HepG2 (cell line): ENCODE results near the gene ATP23. TPM values are rescaled to one million over a fixed set of nuclear protein-coding genes. Genes with fewer than 3 reads are reported as not detected.

Experiments
- ATRX ChIP-seq: sonication (generic); formaldehyde crosslinking; IDR thresholded peaks from 2 replicates; pipeline ENCODE4 v1.4.0; 2020; ENCODE audit warnings: missing genetic modification reagents, borderline replicate concordance
- EED ChIP-seq: sonication (generic); formaldehyde crosslinking; IDR thresholded peaks from 2 replicates; pipeline ENCODE4 v1.5.0; 2020; ENCODE audit warnings: mild to moderate bottlenecking, missing genetic modification reagents
- NBN ChIP-seq: fragments of 450-650 bp; conservative IDR thresholded peaks from 2 replicates; pipeline ENCODE4 v1.6.1; 2017
- ONECUT2 ChIP-seq: sonication (generic); formaldehyde crosslinking; IDR thresholded peaks from 2 replicates; pipeline ENCODE4 v1.4.0; 2020; ENCODE audit warnings: missing genetic modification reagents
- PLRG1 ChIP-seq: fragments of 450-650 bp; conservative IDR thresholded peaks from 2 replicates; pipeline ENCODE4 v1.6.1; 2016
- RARA ChIP-seq: IDR thresholded peaks from 2 replicates; pipeline ENCODE4 v1.6.1; 2016; ENCODE audit warnings: missing genetic modification reagents, missing compliant biosample characterization
- SIX4 ChIP-seq: sonication (generic); formaldehyde crosslinking; IDR thresholded peaks from 2 replicates; pipeline ENCODE4 v1.4.0; 2020; ENCODE audit warnings: missing genetic modification reagents
- ZBTB1 ChIP-seq: sonication (generic); formaldehyde crosslinking; IDR thresholded peaks from 2 replicates; pipeline ENCODE4 v1.4.0; 2020; ENCODE audit warnings: missing genetic modification reagents, borderline replicate concordance
- ZMYM4 ChIP-seq: sonication (generic); formaldehyde crosslinking; IDR thresholded peaks from 2 replicates; pipeline ENCODE4 v1.8.1; 2023; ENCODE audit warnings: mild to moderate bottlenecking, missing genetic modification reagents
- ZNF205 ChIP-seq: IDR thresholded peaks from 2 replicates; pipeline ENCODE4 v1.6.1; 2018; ENCODE audit warnings: missing biosample characterization, missing genetic modification reagents
- ZNF678 ChIP-seq: sonication (generic); formaldehyde crosslinking; IDR thresholded peaks from 2 replicates; pipeline ENCODE4 v1.4.0; 2020; ENCODE audit warnings: mild to moderate bottlenecking, missing genetic modification reagents
- polyA plus RNA-seq, 8 experiments: library from polyadenylated mRNA; depleted of rRNA in 3 of 8; stranded (reverse) in 7 of 8; unstranded in 1 of 8; fragments of >200 nt; fragmentation: Illumina TruSeq in 4 of 8; extraction: Trizol in 4 of 8; gene quantifications; 2 replicates each; pipeline versions ENCODE4 v1.2.1 to v1.2.3, GENCODE V29; 2011 to 2016; ENCODE audit warnings: low read depth in 4 of 8, missing spikeins in 1 of 8, mixed read lengths in 1 of 8; ENCODE audit not compliant: insufficient read depth in 1 of 8
- total RNA-seq, 5 experiments: library from RNA; depleted of rRNA; stranded (reverse); fragments of >200 nt; fragmentation: Illumina TruSeq; extraction: Trizol; gene quantifications; 2 replicates each; pipeline ENCODE4 v1.2.3, GENCODE V29; 2016; ENCODE audit warnings: low read depth in 1 of 5
- TF ChIP-seq, protein P1 (sequence below), 2 experiments: IDR thresholded peaks; 2 replicates each; pipeline ENCODE4 v1.6.1; 2011 to 2012; ENCODE audit warnings: low read length in 2 of 2, borderline replicate concordance in 1 of 2, low read depth in 1 of 2, mild to moderate bottlenecking in 1 of 2, moderate library complexity in 1 of 2
- TF ChIP-seq, protein P2 (sequence below): sonication (generic); formaldehyde crosslinking; IDR thresholded peaks from 2 replicates; pipeline ENCODE4 v1.4.0; 2020; ENCODE audit warnings: mild to moderate bottlenecking, low read depth, missing genetic modification reagents
- TF ChIP-seq, protein P3 (sequence below): sonication (generic); formaldehyde crosslinking; IDR thresholded peaks from 2 replicates; pipeline ENCODE4 v1.4.0; 2020; ENCODE audit warnings: mild to moderate bottlenecking, missing genetic modification reagents
- TF ChIP-seq, protein P4 (sequence below): sonication (generic); formaldehyde crosslinking; IDR thresholded peaks from 2 replicates; pipeline ENCODE4 v1.9.0; 2021; ENCODE audit warnings: missing genetic modification reagents, mild to moderate bottlenecking, borderline replicate concordance
- TF ChIP-seq, protein P5 (sequence below): sonication (generic); formaldehyde crosslinking; IDR thresholded peaks from 2 replicates; pipeline ENCODE4 v1.4.0; 2020; ENCODE audit warnings: missing genetic modification reagents
- TF ChIP-seq, protein P6 (sequence below): sonication (generic); formaldehyde crosslinking; IDR thresholded peaks from 2 replicates; pipeline ENCODE4 v1.5.0; 2020; ENCODE audit warnings: mild to moderate bottlenecking, missing genetic modification reagents

The ATP23 gene
- total and polyA plus RNA-seq, 2 of the 13 experiments (the other 11 are each of a cell fraction or from before 2014, with no cell fraction given), result 12.1 to 14.7 TPM

DNA sequence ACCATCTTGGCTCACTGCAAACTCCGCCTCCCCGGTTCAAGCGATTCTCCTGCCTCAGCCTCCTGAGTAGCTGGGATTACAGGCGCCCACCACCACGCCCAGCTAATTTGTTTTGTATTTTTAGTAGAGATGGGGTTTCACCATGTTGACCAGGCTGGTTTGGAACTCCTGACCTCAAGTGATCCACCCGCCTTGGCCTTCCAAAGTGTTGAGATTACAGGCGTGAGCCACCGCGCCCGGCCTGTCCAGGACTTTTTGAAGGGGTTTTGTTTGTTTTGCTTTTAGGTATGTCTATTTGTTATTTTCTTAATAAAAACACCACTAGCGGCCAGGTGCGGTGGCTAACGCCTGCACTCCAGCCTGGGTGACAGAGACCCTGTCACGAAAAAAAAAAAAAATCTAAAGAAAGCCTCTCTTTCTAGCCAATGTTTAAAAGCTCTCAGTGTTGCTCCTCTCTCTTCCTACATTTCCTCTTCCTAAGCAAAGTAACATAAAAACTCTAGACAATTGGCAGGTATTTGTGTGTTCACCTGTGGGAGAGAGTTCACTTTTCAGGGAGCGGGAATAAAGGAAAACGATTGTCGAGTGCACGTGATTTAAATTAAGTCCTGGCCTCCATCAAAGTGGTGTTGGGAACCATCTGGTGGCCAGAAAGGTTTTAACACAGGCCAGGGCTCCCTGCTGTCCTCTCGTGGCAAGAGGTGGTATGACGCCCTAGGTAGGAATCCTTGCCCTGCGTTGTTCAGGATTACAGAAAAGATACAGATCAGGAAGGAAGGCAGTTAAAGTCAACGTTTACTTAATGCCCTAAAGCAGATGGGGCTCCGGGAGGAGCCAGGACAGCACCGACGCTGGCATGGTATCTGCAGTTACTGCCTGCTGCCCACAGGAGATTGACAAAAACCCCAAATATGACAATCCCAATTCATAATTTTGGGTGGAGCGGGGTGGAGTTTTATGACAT, 36.2 kb upstream of the ATP23 start (continued):
- TF ChIP-seq, protein P1, sequence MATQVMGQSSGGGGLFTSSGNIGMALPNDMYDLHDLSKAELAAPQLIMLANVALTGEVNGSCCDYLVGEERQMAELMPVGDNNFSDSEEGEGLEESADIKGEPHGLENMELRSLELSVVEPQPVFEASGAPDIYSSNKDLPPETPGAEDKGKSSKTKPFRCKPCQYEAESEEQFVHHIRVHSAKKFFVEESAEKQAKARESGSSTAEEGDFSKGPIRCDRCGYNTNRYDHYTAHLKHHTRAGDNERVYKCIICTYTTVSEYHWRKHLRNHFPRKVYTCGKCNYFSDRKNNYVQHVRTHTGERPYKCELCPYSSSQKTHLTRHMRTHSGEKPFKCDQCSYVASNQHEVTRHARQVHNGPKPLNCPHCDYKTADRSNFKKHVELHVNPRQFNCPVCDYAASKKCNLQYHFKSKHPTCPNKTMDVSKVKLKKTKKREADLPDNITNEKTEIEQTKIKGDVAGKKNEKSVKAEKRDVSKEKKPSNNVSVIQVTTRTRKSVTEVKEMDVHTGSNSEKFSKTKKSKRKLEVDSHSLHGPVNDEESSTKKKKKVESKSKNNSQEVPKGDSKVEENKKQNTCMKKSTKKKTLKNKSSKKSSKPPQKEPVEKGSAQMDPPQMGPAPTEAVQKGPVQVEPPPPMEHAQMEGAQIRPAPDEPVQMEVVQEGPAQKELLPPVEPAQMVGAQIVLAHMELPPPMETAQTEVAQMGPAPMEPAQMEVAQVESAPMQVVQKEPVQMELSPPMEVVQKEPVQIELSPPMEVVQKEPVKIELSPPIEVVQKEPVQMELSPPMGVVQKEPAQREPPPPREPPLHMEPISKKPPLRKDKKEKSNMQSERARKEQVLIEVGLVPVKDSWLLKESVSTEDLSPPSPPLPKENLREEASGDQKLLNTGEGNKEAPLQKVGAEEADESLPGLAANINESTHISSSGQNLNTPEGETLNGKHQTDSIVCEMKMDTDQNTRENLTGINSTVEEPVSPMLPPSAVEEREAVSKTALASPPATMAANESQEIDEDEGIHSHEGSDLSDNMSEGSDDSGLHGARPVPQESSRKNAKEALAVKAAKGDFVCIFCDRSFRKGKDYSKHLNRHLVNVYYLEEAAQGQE (IDR thresholded peaks at IDR 0.05; ENCODE audit: borderline replicate concordance in 1 of 2, low read depth in 1 of 2, low read length in 2 of 2), result no peak
- TF ChIP-seq ZBTB1 (CRISPR knock-in tag) (no peak), ZNF678 (no peak), ZNF205 (CRISPR knock-in tag) (no peak), NBN (no peak), ATRX (CRISPR knock-in tag) (no peak), PLRG1 (no peak), ONECUT2 (CRISPR knock-in tag) (no peak), RARA (CRISPR knock-in tag) (no peak), SIX4 (CRISPR knock-in tag) (no peak), EED (CRISPR knock-in tag) (no peak), ZMYM4 (peak; percentile 70)
- TF ChIP-seq, protein P2, sequence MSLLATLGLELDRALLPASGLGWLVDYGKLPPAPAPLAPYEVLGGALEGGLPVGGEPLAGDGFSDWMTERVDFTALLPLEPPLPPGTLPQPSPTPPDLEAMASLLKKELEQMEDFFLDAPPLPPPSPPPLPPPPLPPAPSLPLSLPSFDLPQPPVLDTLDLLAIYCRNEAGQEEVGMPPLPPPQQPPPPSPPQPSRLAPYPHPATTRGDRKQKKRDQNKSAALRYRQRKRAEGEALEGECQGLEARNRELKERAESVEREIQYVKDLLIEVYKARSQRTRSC (CRISPR knock-in tag), result no peak
- TF ChIP-seq, protein P3, sequence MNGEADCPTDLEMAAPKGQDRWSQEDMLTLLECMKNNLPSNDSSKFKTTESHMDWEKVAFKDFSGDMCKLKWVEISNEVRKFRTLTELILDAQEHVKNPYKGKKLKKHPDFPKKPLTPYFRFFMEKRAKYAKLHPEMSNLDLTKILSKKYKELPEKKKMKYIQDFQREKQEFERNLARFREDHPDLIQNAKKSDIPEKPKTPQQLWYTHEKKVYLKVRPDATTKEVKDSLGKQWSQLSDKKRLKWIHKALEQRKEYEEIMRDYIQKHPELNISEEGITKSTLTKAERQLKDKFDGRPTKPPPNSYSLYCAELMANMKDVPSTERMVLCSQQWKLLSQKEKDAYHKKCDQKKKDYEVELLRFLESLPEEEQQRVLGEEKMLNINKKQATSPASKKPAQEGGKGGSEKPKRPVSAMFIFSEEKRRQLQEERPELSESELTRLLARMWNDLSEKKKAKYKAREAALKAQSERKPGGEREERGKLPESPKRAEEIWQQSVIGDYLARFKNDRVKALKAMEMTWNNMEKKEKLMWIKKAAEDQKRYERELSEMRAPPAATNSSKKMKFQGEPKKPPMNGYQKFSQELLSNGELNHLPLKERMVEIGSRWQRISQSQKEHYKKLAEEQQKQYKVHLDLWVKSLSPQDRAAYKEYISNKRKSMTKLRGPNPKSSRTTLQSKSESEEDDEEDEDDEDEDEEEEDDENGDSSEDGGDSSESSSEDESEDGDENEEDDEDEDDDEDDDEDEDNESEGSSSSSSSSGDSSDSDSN (CRISPR knock-in tag), result no peak
- TF ChIP-seq, protein P4, sequence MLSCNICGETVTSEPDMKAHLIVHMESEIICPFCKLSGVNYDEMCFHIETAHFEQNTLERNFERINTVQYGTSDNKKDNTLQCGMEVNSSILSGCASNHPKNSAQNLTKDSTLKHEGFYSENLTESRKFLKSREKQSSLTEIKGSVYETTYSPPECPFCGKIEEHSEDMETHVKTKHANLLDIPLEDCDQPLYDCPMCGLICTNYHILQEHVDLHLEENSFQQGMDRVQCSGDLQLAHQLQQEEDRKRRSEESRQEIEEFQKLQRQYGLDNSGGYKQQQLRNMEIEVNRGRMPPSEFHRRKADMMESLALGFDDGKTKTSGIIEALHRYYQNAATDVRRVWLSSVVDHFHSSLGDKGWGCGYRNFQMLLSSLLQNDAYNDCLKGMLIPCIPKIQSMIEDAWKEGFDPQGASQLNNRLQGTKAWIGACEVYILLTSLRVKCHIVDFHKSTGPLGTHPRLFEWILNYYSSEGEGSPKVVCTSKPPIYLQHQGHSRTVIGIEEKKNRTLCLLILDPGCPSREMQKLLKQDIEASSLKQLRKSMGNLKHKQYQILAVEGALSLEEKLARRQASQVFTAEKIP (CRISPR knock-in tag), result no peak
- TF ChIP-seq, protein P5, sequence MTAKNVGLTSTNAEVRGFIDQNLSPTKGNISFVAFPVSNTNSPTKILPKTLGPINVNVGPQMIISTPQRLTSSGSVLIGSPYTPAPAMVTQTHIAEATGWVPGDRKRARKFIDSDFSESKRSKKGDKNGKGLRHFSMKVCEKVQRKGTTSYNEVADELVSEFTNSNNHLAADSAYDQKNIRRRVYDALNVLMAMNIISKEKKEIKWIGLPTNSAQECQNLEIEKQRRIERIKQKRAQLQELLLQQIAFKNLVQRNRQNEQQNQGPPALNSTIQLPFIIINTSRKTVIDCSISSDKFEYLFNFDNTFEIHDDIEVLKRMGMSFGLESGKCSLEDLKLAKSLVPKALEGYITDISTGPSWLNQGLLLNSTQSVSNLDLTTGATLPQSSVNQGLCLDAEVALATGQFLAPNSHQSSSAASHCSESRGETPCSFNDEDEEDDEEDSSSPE (CRISPR knock-in tag), result peak; percentile 73
- TF ChIP-seq, protein P6, sequence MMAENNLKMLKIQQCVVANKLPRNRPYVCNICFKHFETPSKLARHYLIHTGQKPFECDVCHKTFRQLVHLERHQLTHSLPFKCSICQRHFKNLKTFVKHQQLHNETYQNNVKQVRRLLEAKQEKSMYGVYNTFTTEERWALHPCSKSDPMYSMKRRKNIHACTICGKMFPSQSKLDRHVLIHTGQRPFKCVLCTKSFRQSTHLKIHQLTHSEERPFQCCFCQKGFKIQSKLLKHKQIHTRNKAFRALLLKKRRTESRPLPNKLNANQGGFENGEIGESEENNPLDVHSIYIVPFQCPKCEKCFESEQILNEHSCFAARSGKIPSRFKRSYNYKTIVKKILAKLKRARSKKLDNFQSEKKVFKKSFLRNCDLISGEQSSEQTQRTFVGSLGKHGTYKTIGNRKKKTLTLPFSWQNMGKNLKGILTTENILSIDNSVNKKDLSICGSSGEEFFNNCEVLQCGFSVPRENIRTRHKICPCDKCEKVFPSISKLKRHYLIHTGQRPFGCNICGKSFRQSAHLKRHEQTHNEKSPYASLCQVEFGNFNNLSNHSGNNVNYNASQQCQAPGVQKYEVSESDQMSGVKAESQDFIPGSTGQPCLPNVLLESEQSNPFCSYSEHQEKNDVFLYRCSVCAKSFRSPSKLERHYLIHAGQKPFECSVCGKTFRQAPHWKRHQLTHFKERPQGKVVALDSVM (CRISPR knock-in tag), result no peak
